Adrenal gland (tissue), 5 donors: ENCODE results near the gene SBF1.

Experiments
- CTCF ChIP-seq, 6 experiments: fragments of 450-650 bp in 4 of 6; fragments of 200-600 bp in 2 of 6; sonication (generic) in 1 of 6; IDR thresholded peaks; 1 replicate in 5 of 6; 2 replicates in 1 of 6; pipeline versions ENCODE4 v1.5.1 to v1.8.0; 2016 to 2021; ENCODE audit warnings: antibody characterized with exemption in 6 of 6, mild to moderate bottlenecking in 2 of 6, moderate library complexity in 1 of 6
- POLR2A ChIP-seq, 2 donors: fragments of 450-650 bp; IDR thresholded peaks; one replicate each; pipeline ENCODE4 v1.6.1; 2017; ENCODE audit warnings: antibody characterized with exemption in 2 of 2, mild to moderate bottlenecking in 2 of 2, moderate library complexity in 1 of 2
- donor health status: DM: no; HTN: no; CAD: no.

- TF ChIP-seq CTCF (IDR thresholded peaks at IDR 0.05) (no peak), POLR2A (IDR thresholded peaks at IDR 0.05) (no peak)
These were observed 15.9 kb upstream of the SBF1 start for GRCh38 chr22:50490531-50491308.
